ENCODE results near the gene DCXR. TPM values are rescaled to one million over a fixed set of nuclear protein-coding genes. Genes with fewer than 3 reads are reported as not detected.

The DCXR gene
- total RNA-seq, 6 donors from 2014 or later = 122 to 358 (median 211) TPM

- H3K4me1 ChIP-seq = peaks cover 9 to 24% (median 16%) of the 10 kb centered on the region in 4 donors
- TF ChIP-seq POLR2AphosphoS5 (IDR thresholded peaks at IDR 0.05) (no peak), POLR2A (IDR thresholded peaks at IDR 0.05) (no peak), EP300 (IDR thresholded peaks at IDR 0.05) (no peak), CTCF (IDR thresholded peaks at IDR 0.05) (no peak)
- H3K27me3 ChIP-seq = no peaks in the 10 kb centered on the region
- 97 to 100% methylated on average over 8 to 28 of the region's 28 CpGs for WGBS, 2 donors
- H3K27ac ChIP-seq = no peak overlapping the region
- no peak overlapping the region for H3K4me3 ChIP-seq
- peaks cover 12 to 76% (median 71%) of the 10 kb centered on the region in 4 donors for H3K36me3 ChIP-seq
- no peaks in the 10 kb centered on the region for H3K9me3 ChIP-seq
- DNase-seq (no peak), ATAC-seq (ENCODE audit: low FRiP score in 2 of 2) (no peak)
These were observed 18.6 kb upstream of the DCXR start for GRCh38 chr17:82055965-82056728.

GRCh38 chr17:82055023-82055964 lies 17.8 kb upstream of the DCXR start:
- H3K27me3 ChIP-seq = no peaks in the 10 kb centered on the region
- H3K4me1 ChIP-seq = peaks cover 15 to 32% (median 24%) of the 10 kb centered on the region in 4 donors
- 74 to 88% methylated on average over 16 to 25 of the region's 26 CpGs for WGBS, 2 donors
- no peak overlapping the region for H3K4me3 ChIP-seq
- ATAC-seq (ENCODE audit: low FRiP score in 2 of 2) = no peak
- no peak overlapping the region for H3K27ac ChIP-seq
- DNase-seq = no peak
- peaks cover 11 to 68% (median 62%) of the 10 kb centered on the region in 4 donors for H3K36me3 ChIP-seq
- H3K9me3 ChIP-seq = no peaks in the 10 kb centered on the region
- no peak for TF ChIP-seq CTCF (IDR thresholded peaks at IDR 0.05)
- TF ChIP-seq POLR2A (IDR thresholded peaks at IDR 0.05) = no peak
- no peak for TF ChIP-seq EP300 (IDR thresholded peaks at IDR 0.05)
- TF ChIP-seq POLR2AphosphoS5 (IDR thresholded peaks at IDR 0.05) = no peak

- no peak overlapping the region for H3K27ac ChIP-seq
- peaks cover 11 to 63% (median 58%) of the 10 kb centered on the region in 4 donors for H3K36me3 ChIP-seq
- H3K9me3 ChIP-seq = no peaks in the 10 kb centered on the region
- no peaks in the 10 kb centered on the region for H3K27me3 ChIP-seq
- 84 to 90% methylated on average over 26 to 32 of the region's 38 CpGs for WGBS, 2 donors
- H3K4me1 ChIP-seq = peaks cover 20 to 41% (median 26%) of the 10 kb centered on the region in 4 donors
- ATAC-seq (ENCODE audit: low FRiP score in 2 of 2) = no peak
- TF ChIP-seq EP300 (IDR thresholded peaks at IDR 0.05) (no peak), CTCF (IDR thresholded peaks at IDR 0.05) (no peak), POLR2AphosphoS5 (IDR thresholded peaks at IDR 0.05) (no peak), POLR2A (IDR thresholded peaks at IDR 0.05) (no peak)
- DNase-seq = peak in 1 of 2 donors; percentile 80
- H3K4me3 ChIP-seq = no peak overlapping the region
These were observed 17.0 kb upstream of the DCXR start for GRCh38 chr17:82054351-82055022.

GRCh38 chr17:82053556-82054263 lies 16.2 kb upstream of the DCXR start:
- Histone ChIP-seq H3K9me3 (no peaks in the 10 kb centered on the region), H3K4me3 (no peak overlapping the region), H3K27ac (no peak overlapping the region), H3K27me3 (no peaks in the 10 kb centered on the region), H3K4me1 (peaks cover 20 to 44% (median 26%) of the 10 kb centered on the region in 4 donors), H3K36me3 (peaks cover 11 to 60% (median 55%) of the 10 kb centered on the region in 4 donors)
- TF ChIP-seq CTCF (IDR thresholded peaks at IDR 0.05) (no peak), POLR2AphosphoS5 (IDR thresholded peaks at IDR 0.05) (no peak), EP300 (IDR thresholded peaks at IDR 0.05) (no peak), POLR2A (IDR thresholded peaks at IDR 0.05) (no peak)
- DNase-seq = no peak
- no peak for ATAC-seq (ENCODE audit: low FRiP score in 2 of 2)
- 94 to 99% methylated on average over 17 to 28 of the region's 28 CpGs for WGBS, 2 donors

All from upper lobe of left lung (tissue), 6 donors.